Right lobe of liver (tissue), 6 donors: Measurements from ENCODE around the gene WDFY3. TPM values are rescaled to one million over a fixed set of nuclear protein-coding genes. Genes with fewer than 3 reads are reported as not detected.

Experiments used
- ATAC-seq, 4 donors: fragments of 200-7000 bp; cut with Tn5 transposase; one replicate each; pipeline ENCODE4 v1.9.1; 2020; ENCODE audit warnings: mild to moderate bottlenecking in 4 of 4, moderate library complexity in 4 of 4
- DNase-seq, 3 donors: peaks; one replicate each; pipeline ENCODE4 v3.0.0-alpha.2; 2020
- H3K27ac ChIP-seq, 3 donors: fragments of 200-600 bp; one replicate each; pipeline ENCODE4 v1.8.0; 2022
- H3K27me3 ChIP-seq, 2 donors: fragments of 200-600 bp; one replicate each; pipeline ENCODE4 v1.8.0; 2022
- H3K36me3 ChIP-seq, 4 donors: fragments of 200-600 bp; sonication (generic) in 1 of 4; one replicate each; pipeline versions ENCODE4 v1.5.1 to v1.8.0; 2017 to 2022; ENCODE audit warnings: control low read depth in 1 of 4
- H3K4me1 ChIP-seq, 4 donors: fragments of 200-600 bp; sonication (generic) in 1 of 4; one replicate each; pipeline versions ENCODE4 v1.5.1 to v1.8.0; 2017 to 2022; ENCODE audit warnings: control low read depth in 1 of 4
- H3K4me3 ChIP-seq, 3 donors: fragments of 200-600 bp; one replicate each; pipeline ENCODE4 v1.8.0; 2022
- H3K9me3 ChIP-seq, 4 donors: fragments of 200-600 bp; sonication (generic) in 1 of 4; one replicate each; pipeline versions ENCODE4 v1.5.1 to v1.8.0; 2017 to 2022; ENCODE audit warnings: control low read depth in 1 of 4
- CTCF ChIP-seq, 4 donors: fragments of 200-600 bp in 3 of 4; fragments of 450-650 bp in 1 of 4; IDR thresholded peaks; one replicate each; pipeline versions ENCODE4 v1.5.1 to v1.8.0; 2016 to 2022; ENCODE audit warnings: antibody characterized with exemption in 4 of 4, mild to moderate bottlenecking in 2 of 4
- POLR2A ChIP-seq: fragments of 450-650 bp; IDR thresholded peaks from one replicate; pipeline ENCODE4 v1.6.1; 2017; ENCODE audit warnings: antibody characterized with exemption, mild to moderate bottlenecking
- WGBS: methylation state at CpG from one replicate; pipeline ENCODE4 v1.1.6; 2018; ENCODE audit warnings: low coverage, low lambda C conversion rate; ENCODE audit not compliant: insufficient coverage; ENCODE audit errors: missing lambda C conversion rate; 5-methylcytosine and 5-hydroxymethylcytosine counted together
- intact Hi-C, 2 donors: fragments of 100-400 bp; cut with DNase I; formaldehyde crosslinking; loops; one replicate each; pipeline versions ENCODE4 v1.11.2 to v1.14.1; 2022
- total RNA-seq, 6 experiments: library from RNA; depleted of rRNA in 2 of 6; stranded (reverse); fragments of >200 nt in 2 of 6; fragmentation: NEBNext Ultra II Directional in 3 of 6; extraction: Animal tissue kit (Norgen Biotek cat#: 25700) in 3 of 6; gene quantifications; one replicate each; pipeline versions ENCODE4 v1.1.0 to v1.2.4, GENCODE V29; 2016 to 2023
- donor health status: DM: no; HTN: yes; CAD: no.
- donor health status: DM: no; HTN: no; CAD: no.
- donor health status: DM: no; HTN: no; CAD: no.
- donor health status: DM: no; HTN: yes; CAD: no.
- donor health status: DM: no; HTN: yes; CAD: no.

Gene WDFY3
- total RNA-seq, 6 experiments from 2014 or later: 18.8 to 36.5 (median 25.9) TPM

- TF ChIP-seq CTCF (IDR thresholded peaks at IDR 0.05): no peak
- TF ChIP-seq POLR2A: no peak
- Histone ChIP-seq H3K4me3 (no peak overlapping the region), H3K4me1 (no peaks in the 10 kb centered on the region), H3K27me3 (no peaks in the 10 kb centered on the region), H3K27ac (no peak overlapping the region), H3K9me3 (no peaks in the 10 kb centered on the region), H3K36me3 (peaks cover 0 to 66% (median 6%) of the 10 kb centered on the region in 4 donors)
- intact Hi-C loops: no loop called here
- DNase-seq (no peak), ATAC-seq (no peak)
- 91% methylated on average over 6 of the region's 6 CpGs for WGBS
Observed at GRCh38 chr4:84708406-84709135, 257.9 kb downstream of the WDFY3 start.

- no peak for DNase-seq
- H3K27ac ChIP-seq: no peak overlapping the region
- H3K4me3 ChIP-seq: no peak overlapping the region
- H3K27me3 ChIP-seq: no peaks in the 10 kb centered on the region
- H3K4me1 ChIP-seq: no peaks in the 10 kb centered on the region
- TF ChIP-seq CTCF (IDR thresholded peaks at IDR 0.05) (no peak), POLR2A (no peak)
- intact Hi-C loops: no loop called here
- peaks cover 0 to 55% (median 7%) of the 10 kb centered on the region in 4 donors for H3K36me3 ChIP-seq
- no peaks in the 10 kb centered on the region for H3K9me3 ChIP-seq
- ATAC-seq: no peak
- WGBS: 90% methylated on average over 2 of the region's 2 CpGs
Observed at GRCh38 chr4:84706286-84706685, 260.2 kb downstream of the WDFY3 start.

GRCh38 chr4:84699001-84699671, 267.4 kb downstream of the WDFY3 start:
- H3K27ac ChIP-seq: no peak overlapping the region
- DNase-seq: no peak
- whole genome bisulfite sequencing: 82% methylated on average over 6 of the region's 6 CpGs
- H3K27me3 ChIP-seq: no peaks in the 10 kb centered on the region
- peaks cover 0 to 4% (median 0%) of the 10 kb centered on the region in 4 donors for H3K4me1 ChIP-seq
- ATAC-seq: peak in 1 of 4 donors; percentile 43
- TF ChIP-seq CTCF (IDR thresholded peaks at IDR 0.05): no peak
- TF ChIP-seq POLR2A: no peak
- peaks cover 0 to 47% (median 11%) of the 10 kb centered on the region in 4 donors for H3K36me3 ChIP-seq
- no peaks in the 10 kb centered on the region for H3K9me3 ChIP-seq
- no peak overlapping the region for H3K4me3 ChIP-seq
- intact Hi-C loops: no loop called here

- Histone ChIP-seq H3K9me3 (no peaks in the 10 kb centered on the region), H3K36me3 (peaks cover 0 to 39% (median 11%) of the 10 kb centered on the region in 4 donors), H3K4me1 (peaks cover 0 to 4% (median 0%) of the 10 kb centered on the region in 4 donors), H3K27me3 (no peaks in the 10 kb centered on the region), H3K27ac (no peak overlapping the region), H3K4me3 (no peak overlapping the region)
- no peak for TF ChIP-seq CTCF (IDR thresholded peaks at IDR 0.05)
- TF ChIP-seq POLR2A: no peak
- ATAC-seq (no peak), DNase-seq (no peak)
- whole genome bisulfite sequencing: 82% methylated on average over 4 of the region's 4 CpGs
- intact Hi-C loops: no loop called here
Observed at GRCh38 chr4:84697615-84698201, 268.8 kb downstream of the WDFY3 start.
